ENCODE results near the gene PNMA8C.
A peak's percentile ranks its signal among the peaks of the same experiment; 100 is the strongest.

Gene PNMA8C

GRCh38 chr19:46412650-46413261 lies 16.0 kb downstream of the PNMA8C start:
- DNase-seq: no peak
- Histone ChIP-seq H3K4me3 (ENCODE audit: control insufficient read depth in 1 of 7, extremely low read depth in 1 of 7, insufficient read depth in 4 of 7, low read depth in 2 of 7, low read length in 6 of 7) (peak overlapping the region in 6 of 7 experiments; percentile 0 to 69 (median 56)), H3K36me3 (ENCODE audit: control insufficient read depth in 4 of 4, insufficient read depth in 4 of 4, low read length in 3 of 4) (no peaks in the 10 kb centered on the region), H3K27me3 (replicated peaks in 2 of 5; ENCODE audit: control insufficient read depth in 4 of 5, insufficient read depth in 5 of 5, low read length in 4 of 5) (peaks cover 9 to 81% (median 36%) of the 10 kb centered on the region in 5 experiments), H3K27ac (ENCODE audit: insufficient read depth in 1 of 2, low read depth in 1 of 2, low read length in 2 of 2, poor library complexity in 1 of 2, severe bottlenecking in 2 of 2) (peak overlapping the region in 1 of 2 experiments; percentile 80), H3K4me1 (ENCODE audit: control extremely low read depth in 1 of 4, control insufficient read depth in 4 of 4, insufficient read depth in 4 of 4, low read length in 3 of 4) (peaks cover 0 to 34% (median 22%) of the 10 kb centered on the region in 4 experiments), H3K9me3 (ENCODE audit: control extremely low read depth in 1 of 5, control insufficient read depth in 4 of 5, insufficient read depth in 2 of 5, low read depth in 1 of 5, low read length in 4 of 5) (peaks cover 0 to 3% (median 1%) of the 10 kb centered on the region in 5 experiments)
- ChIA-PET POLR2A (no interaction called here), CTCF (interaction anchor here (0.8 kb wide), 2 partner anchors 12 to 19 kb away, joined by 3 to 4 read pairs; no protein-coding TSS in a partner anchor)
- WGBS (ENCODE audit: insufficient coverage): 26% methylated on average over 29 of the region's 29 CpGs

- 58% methylated on average over 48 of the region's 54 CpGs for WGBS (ENCODE audit: insufficient coverage)
- DNase-seq: no peak
- ChIA-PET CTCF (interaction anchor here (1.2 to 1.6 kb wide), 2 partner anchors 10 to 16 kb away, joined by 3 to 6 read pairs; no protein-coding TSS in a partner anchor), POLR2A (no interaction called here)
- H3K9me3 ChIP-seq (ENCODE audit: control extremely low read depth in 1 of 5, control insufficient read depth in 4 of 5, insufficient read depth in 2 of 5, low read depth in 1 of 5, low read length in 4 of 5): peaks cover 0 to 3% (median 1%) of the 10 kb centered on the region in 5 experiments
- no peak overlapping the region for H3K27ac ChIP-seq (ENCODE audit: insufficient read depth in 1 of 2, low read depth in 1 of 2, low read length in 2 of 2, poor library complexity in 1 of 2, severe bottlenecking in 2 of 2)
- peaks cover 0 to 34% (median 22%) of the 10 kb centered on the region in 4 experiments for H3K4me1 ChIP-seq (ENCODE audit: control extremely low read depth in 1 of 4, control insufficient read depth in 4 of 4, insufficient read depth in 4 of 4, low read length in 3 of 4)
- H3K4me3 ChIP-seq (ENCODE audit: control insufficient read depth in 1 of 7, extremely low read depth in 1 of 7, insufficient read depth in 4 of 7, low read depth in 2 of 7, low read length in 6 of 7): no peak overlapping the region
- peaks cover 9 to 87% (median 34%) of the 10 kb centered on the region in 5 experiments for H3K27me3 ChIP-seq (replicated peaks in 2 of 5; ENCODE audit: control insufficient read depth in 4 of 5, insufficient read depth in 5 of 5, low read length in 4 of 5)
- H3K36me3 ChIP-seq (ENCODE audit: control insufficient read depth in 4 of 4, insufficient read depth in 4 of 4, low read length in 3 of 4): no peaks in the 10 kb centered on the region
Observed at GRCh38 chr19:46411925-46412649, 16.6 kb downstream of the PNMA8C start.

DNA sequence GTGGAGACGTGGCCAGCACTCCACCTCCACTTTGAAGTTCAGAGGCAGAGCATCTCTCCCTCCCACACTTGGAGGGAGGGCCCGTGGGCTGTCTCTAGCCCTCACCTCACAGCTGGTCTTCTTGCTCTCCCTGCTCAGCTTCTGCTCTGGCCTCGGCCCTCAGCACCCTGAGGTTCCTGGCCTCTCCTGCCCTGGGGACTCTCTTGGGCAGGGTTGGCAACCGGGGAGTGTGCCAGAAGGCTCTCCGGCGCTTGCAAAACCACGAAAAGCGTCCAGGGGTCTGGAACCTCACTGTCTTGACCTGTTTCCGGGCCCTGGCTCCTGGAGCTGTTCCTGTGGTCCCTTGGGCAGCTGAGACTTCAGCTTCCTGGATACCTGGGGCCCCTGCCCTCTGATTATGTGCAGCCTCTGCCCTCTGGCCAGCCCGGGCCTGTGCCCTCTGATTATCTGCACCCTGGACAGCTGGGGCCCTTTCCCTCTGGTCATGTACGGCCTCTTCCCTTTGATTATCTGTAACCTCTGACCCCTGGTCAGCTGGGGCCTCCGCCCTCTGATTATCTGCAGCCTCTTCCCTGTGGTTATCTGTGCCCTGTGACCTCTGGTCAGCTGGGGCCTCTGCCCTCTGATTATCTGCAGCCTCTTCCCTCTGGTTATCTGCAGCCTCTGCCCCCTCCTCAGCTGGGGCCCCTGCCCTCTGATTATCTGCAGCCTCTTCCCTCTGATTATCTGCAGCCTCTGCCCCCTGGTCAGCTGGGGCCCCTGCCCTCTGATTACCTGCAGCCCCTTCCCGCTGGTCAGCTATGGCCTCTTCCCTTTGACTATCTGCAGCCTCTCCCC lies 17.4 kb downstream of the PNMA8C start:
- no peaks in the 10 kb centered on the region for H3K36me3 ChIP-seq (ENCODE audit: control insufficient read depth in 4 of 4, insufficient read depth in 4 of 4, low read length in 3 of 4)
- H3K4me1 ChIP-seq (ENCODE audit: control extremely low read depth in 1 of 4, control insufficient read depth in 4 of 4, insufficient read depth in 4 of 4, low read length in 3 of 4): peaks cover 0 to 30% (median 19%) of the 10 kb centered on the region in 4 experiments
- CTCF ChIA-PET: interaction anchor here (1.2 to 1.6 kb wide), 2 partner anchors 9 to 15 kb away, joined by 3 to 6 read pairs; no protein-coding TSS in a partner anchor
- H3K4me3 ChIP-seq (ENCODE audit: control insufficient read depth in 1 of 7, extremely low read depth in 1 of 7, insufficient read depth in 4 of 7, low read depth in 2 of 7, low read length in 6 of 7): no peak overlapping the region
- 93% methylated on average over 12 of the region's 13 CpGs for WGBS (ENCODE audit: insufficient coverage)
- POLR2A ChIA-PET: no interaction called here
- no peak for DNase-seq
- H3K9me3 ChIP-seq (ENCODE audit: control extremely low read depth in 1 of 5, control insufficient read depth in 4 of 5, insufficient read depth in 2 of 5, low read depth in 1 of 5, low read length in 4 of 5): peaks cover 0 to 3% (median 1%) of the 10 kb centered on the region in 5 experiments
- no peak overlapping the region for H3K27ac ChIP-seq (ENCODE audit: insufficient read depth in 1 of 2, low read depth in 1 of 2, low read length in 2 of 2, poor library complexity in 1 of 2, severe bottlenecking in 2 of 2)
- peaks cover 9 to 87% (median 33%) of the 10 kb centered on the region in 5 experiments for H3K27me3 ChIP-seq (replicated peaks in 2 of 5; ENCODE audit: control insufficient read depth in 4 of 5, insufficient read depth in 5 of 5, low read length in 4 of 5)

GRCh38 chr19:46410205-46411087 lies 18.3 kb downstream of the PNMA8C start:
- POLR2A ChIA-PET: no interaction called here
- H3K36me3 ChIP-seq (ENCODE audit: control insufficient read depth in 4 of 4, insufficient read depth in 4 of 4, low read length in 3 of 4): no peaks in the 10 kb centered on the region
- no peak for DNase-seq
- 95% methylated on average over 12 of the region's 13 CpGs for WGBS (ENCODE audit: insufficient coverage)
- H3K27ac ChIP-seq (ENCODE audit: insufficient read depth in 1 of 2, low read depth in 1 of 2, low read length in 2 of 2, poor library complexity in 1 of 2, severe bottlenecking in 2 of 2): no peak overlapping the region
- H3K4me1 ChIP-seq (ENCODE audit: control extremely low read depth in 1 of 4, control insufficient read depth in 4 of 4, insufficient read depth in 4 of 4, low read length in 3 of 4): peaks cover 0 to 26% (median 15%) of the 10 kb centered on the region in 4 experiments
- H3K9me3 ChIP-seq (ENCODE audit: control extremely low read depth in 1 of 5, control insufficient read depth in 4 of 5, insufficient read depth in 2 of 5, low read depth in 1 of 5, low read length in 4 of 5): peaks cover 0 to 3% (median 1%) of the 10 kb centered on the region in 5 experiments
- no peak overlapping the region for H3K4me3 ChIP-seq (ENCODE audit: control insufficient read depth in 1 of 7, extremely low read depth in 1 of 7, insufficient read depth in 4 of 7, low read depth in 2 of 7, low read length in 6 of 7)
- CTCF ChIA-PET: interaction anchor here (1.2 to 1.6 kb wide), 2 partner anchors 8 to 14 kb away, joined by 3 to 6 read pairs; no protein-coding TSS in a partner anchor
- H3K27me3 ChIP-seq (replicated peaks in 2 of 5; ENCODE audit: control insufficient read depth in 4 of 5, insufficient read depth in 5 of 5, low read length in 4 of 5): peaks cover 9 to 87% (median 35%) of the 10 kb centered on the region in 5 experiments

DNA sequence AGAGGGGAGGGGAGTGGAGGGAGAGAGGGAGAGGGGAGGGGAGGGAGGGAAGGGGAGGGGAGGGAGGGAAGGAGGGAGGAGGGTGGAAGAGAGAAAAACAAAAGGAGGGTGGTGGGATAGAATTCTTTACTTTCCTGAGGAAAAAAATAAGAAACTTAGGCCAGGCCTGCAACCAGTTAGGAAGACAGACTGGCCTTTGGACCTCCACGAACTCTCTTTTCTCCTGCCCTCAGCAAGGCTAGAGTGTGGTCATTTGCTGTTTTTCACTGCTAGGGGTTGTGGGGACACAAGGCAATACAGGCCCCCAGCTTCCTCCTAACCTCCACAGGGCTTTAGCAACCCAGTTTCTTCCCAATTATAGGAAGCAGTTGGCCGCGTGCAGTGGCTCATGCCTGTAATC lies 19.5 kb downstream of the PNMA8C start:
- H3K27me3 ChIP-seq (replicated peaks in 2 of 5; ENCODE audit: control insufficient read depth in 4 of 5, insufficient read depth in 5 of 5, low read length in 4 of 5): peaks cover 3 to 88% (median 36%) of the 10 kb centered on the region in 5 experiments
- peaks cover 0 to 34% (median 23%) of the 10 kb centered on the region in 4 experiments for H3K4me1 ChIP-seq (ENCODE audit: control extremely low read depth in 1 of 4, control insufficient read depth in 4 of 4, insufficient read depth in 4 of 4, low read length in 3 of 4)
- no peak overlapping the region for H3K27ac ChIP-seq (ENCODE audit: insufficient read depth in 1 of 2, low read depth in 1 of 2, low read length in 2 of 2, poor library complexity in 1 of 2, severe bottlenecking in 2 of 2)
- ChIA-PET CTCF (no interaction called here), POLR2A (no interaction called here)
- DNase-seq: no peak
- H3K36me3 ChIP-seq (ENCODE audit: control insufficient read depth in 4 of 4, insufficient read depth in 4 of 4, low read length in 3 of 4): no peaks in the 10 kb centered on the region
- H3K9me3 ChIP-seq (ENCODE audit: control extremely low read depth in 1 of 5, control insufficient read depth in 4 of 5, insufficient read depth in 2 of 5, low read depth in 1 of 5, low read length in 4 of 5): no peaks in the 10 kb centered on the region
- WGBS (ENCODE audit: insufficient coverage): 88% methylated on average over 3 of the region's 3 CpGs
- H3K4me3 ChIP-seq (ENCODE audit: control insufficient read depth in 1 of 7, extremely low read depth in 1 of 7, insufficient read depth in 4 of 7, low read depth in 2 of 7, low read length in 6 of 7): no peak overlapping the region

- WGBS (ENCODE audit: insufficient coverage): 24% methylated on average over 8 of the region's 11 CpGs
- H3K4me1 ChIP-seq (ENCODE audit: control extremely low read depth in 1 of 4, control insufficient read depth in 4 of 4, insufficient read depth in 4 of 4, low read length in 3 of 4): peaks cover 0 to 37% (median 27%) of the 10 kb centered on the region in 4 experiments
- peaks cover 3 to 88% (median 38%) of the 10 kb centered on the region in 5 experiments for H3K27me3 ChIP-seq (replicated peaks in 2 of 5; ENCODE audit: control insufficient read depth in 4 of 5, insufficient read depth in 5 of 5, low read length in 4 of 5)
- H3K9me3 ChIP-seq (ENCODE audit: control extremely low read depth in 1 of 5, control insufficient read depth in 4 of 5, insufficient read depth in 2 of 5, low read depth in 1 of 5, low read length in 4 of 5): no peaks in the 10 kb centered on the region
- ChIA-PET POLR2A (no interaction called here), CTCF (no interaction called here)
- no peaks in the 10 kb centered on the region for H3K36me3 ChIP-seq (ENCODE audit: control insufficient read depth in 4 of 4, insufficient read depth in 4 of 4, low read length in 3 of 4)
- no peak overlapping the region for H3K27ac ChIP-seq (ENCODE audit: insufficient read depth in 1 of 2, low read depth in 1 of 2, low read length in 2 of 2, poor library complexity in 1 of 2, severe bottlenecking in 2 of 2)
- DNase-seq: no peak
- H3K4me3 ChIP-seq (ENCODE audit: control insufficient read depth in 1 of 7, extremely low read depth in 1 of 7, insufficient read depth in 4 of 7, low read depth in 2 of 7, low read length in 6 of 7): no peak overlapping the region
Observed at GRCh38 chr19:46408664-46409039, 20.1 kb downstream of the PNMA8C start.

All from common myeloid progenitor, CD34-positive (primary cell).